Astrocyte (in vitro differentiated cells and primary cell): ENCODE results near the gene G3BP1.

ENCODE experiments used
- CTCF ChIP-seq: IDR thresholded peaks from 2 replicates; pipeline ENCODE4 v1.5.1; 2011; ENCODE audit warnings: low read depth, mild to moderate bottlenecking, inconsistent platforms, low read length, moderate library complexity; ENCODE audit not compliant: insufficient read depth
- EZH2 ChIP-seq: IDR thresholded peaks from 2 replicates; pipeline ENCODE4 v1.6.1; 2012; ENCODE audit warnings: mild to moderate bottlenecking, low read length, inconsistent platforms; ENCODE audit not compliant: insufficient read depth

GRCh38 chr5:151770383-151771258 is 1.1 kb upstream of the G3BP1 start:
- TF ChIP-seq CTCF (no peak), EZH2 (no peak)
